Activated CD4-positive, CD25-positive, alpha-beta regulatory T cell treated with anti-CD3 and anti-CD28 coated beads, Interleukin-2, amount 50 U/mL, for 24 hours (primary cell): Measurements from ENCODE around the gene RAB3A.
"Not testable (repeated sequence)": the region's sequence is repeated elsewhere in the genome, so short reads cannot be mapped to it uniquely, and the experiment has no call there.

Experiments used
- ATAC-seq, 2 donors: fragments of 150-1000 bp; cut with Tn5 transposase; one replicate each; pipeline ENCODE4 v1.10.0; 2021; ENCODE audit warnings: mild to moderate bottlenecking in 1 of 2, moderate library complexity in 1 of 2

The RAB3A gene

GRCh38 chr19:18223860-18224524, 20.1 kb upstream of the RAB3A start:
- no peak for ATAC-seq

- no peak for ATAC-seq
Observed at GRCh38 chr19:18221815-18222725, 18.2 kb upstream of the RAB3A start.

GRCh38 chr19:18220632-18221275, 16.9 kb upstream of the RAB3A start:
- ATAC-seq: no peak

GRCh38 chr19:18219911-18220631, 16.2 kb upstream of the RAB3A start:
- ATAC-seq: no peak

- no peak for ATAC-seq
Observed at GRCh38 chr19:18218600-18218999, 14.8 kb upstream of the RAB3A start.

GRCh38 chr19:18218159-18218558, 14.3 kb upstream of the RAB3A start:
- ATAC-seq: no peak

- no peak for ATAC-seq
Observed at GRCh38 chr19:18216789-18217188, 12.9 kb upstream of the RAB3A start.

- ATAC-seq: peak; percentile 51 to 57
Observed at GRCh38 chr19:18214779-18215433, 11.1 kb upstream of the RAB3A start.

GRCh38 chr19:18211683-18212082, 7.8 kb upstream of the RAB3A start:
- no peak for ATAC-seq

- ATAC-seq: not testable (repeated sequence)
Observed at GRCh38 chr19:18209912-18210311, 6.1 kb upstream of the RAB3A start.

GRCh38 chr19:18208098-18208951, 4.5 kb upstream of the RAB3A start:
- no peak for ATAC-seq

- no peak for ATAC-seq
Observed at GRCh38 chr19:18206018-18206417, 2.2 kb upstream of the RAB3A start.

GRCh38 chr19:18205200-18205892, 1.5 kb upstream of the RAB3A start:
- ATAC-seq: no peak

GRCh38 chr19:18204394-18205199, 755 bp upstream of the RAB3A start:
- ATAC-seq: peak in 1 of 2 donors; percentile 0

- peak; percentile 3 to 6 for ATAC-seq
Observed at GRCh38 chr19:18203408-18203862, 407 bp downstream of the RAB3A start.

GRCh38 chr19:18202778-18203407, 949 bp downstream of the RAB3A start:
- no peak for ATAC-seq

- no peak for ATAC-seq
Observed at GRCh38 chr19:18202397-18202777, 1.5 kb downstream of the RAB3A start.

- no peak for ATAC-seq
Observed at GRCh38 chr19:18198374-18198773, 5.5 kb downstream of the RAB3A start.

- no peak for ATAC-seq
Observed at GRCh38 chr19:18197941-18198340, 5.9 kb downstream of the RAB3A start.
